ENCODE measurements around the gene CA10. TPM values are rescaled to one million over a fixed set of nuclear protein-coding genes. Genes with fewer than 3 reads are reported as not detected.
A peak's percentile ranks its signal among the peaks of the same experiment; 100 is the strongest.

CA10 gene
- total RNA-seq, 4 donors from 2014 or later = not detected

GRCh38 chr17:51707216-51707615, 451.3 kb downstream of the CA10 start:
- Histone ChIP-seq H3K4me3 (no peak overlapping the region), H3K36me3 (no peaks in the 10 kb centered on the region), H3K4me1 (peaks cover 0 to 25% (median 0%) of the 10 kb centered on the region in 3 donors), H3K9me3 (no peaks in the 10 kb centered on the region), H3K27ac (no peak overlapping the region), H3K27me3 (no peaks in the 10 kb centered on the region)
- WGBS, 2 donors (ENCODE audit: low coverage in 1 of 2) = 29% methylated on average over 2 of the region's 2 CpGs; no CpG with 5 or more reads in 1 of the 2 donors
- TF ChIP-seq EP300 (IDR thresholded peaks at IDR 0.05) (no peak), POLR2AphosphoS5 (IDR thresholded peaks at IDR 0.05) (no peak), POLR2A (IDR thresholded peaks at IDR 0.05) (no peak), CTCF (IDR thresholded peaks at IDR 0.05) (no peak)
- no peak for ATAC-seq

GRCh38 chr17:51706093-51706492, 452.4 kb downstream of the CA10 start:
- no peaks in the 10 kb centered on the region for H3K36me3 ChIP-seq
- H3K9me3 ChIP-seq = no peaks in the 10 kb centered on the region
- peaks cover 0 to 34% (median 0%) of the 10 kb centered on the region in 3 donors for H3K4me1 ChIP-seq
- WGBS, 2 donors (ENCODE audit: low coverage in 1 of 2) = 67 to 100% methylated on average over 1 of the region's 1 CpG
- TF ChIP-seq EP300 (IDR thresholded peaks at IDR 0.05) = no peak
- no peak for TF ChIP-seq POLR2A (IDR thresholded peaks at IDR 0.05)
- TF ChIP-seq POLR2AphosphoS5 (IDR thresholded peaks at IDR 0.05) = no peak
- TF ChIP-seq CTCF (IDR thresholded peaks at IDR 0.05) = no peak
- no peaks in the 10 kb centered on the region for H3K27me3 ChIP-seq
- no peak overlapping the region for H3K27ac ChIP-seq
- ATAC-seq = no peak
- no peak overlapping the region for H3K4me3 ChIP-seq

- peaks cover 0 to 36% (median 0%) of the 10 kb centered on the region in 3 donors for H3K4me1 ChIP-seq
- no peaks in the 10 kb centered on the region for H3K36me3 ChIP-seq
- no peak for TF ChIP-seq CTCF (IDR thresholded peaks at IDR 0.05)
- no peak for TF ChIP-seq EP300 (IDR thresholded peaks at IDR 0.05)
- no peak for TF ChIP-seq POLR2A (IDR thresholded peaks at IDR 0.05)
- TF ChIP-seq POLR2AphosphoS5 (IDR thresholded peaks at IDR 0.05) = peak; percentile 66
- H3K27me3 ChIP-seq = no peaks in the 10 kb centered on the region
- peak overlapping the region in 2 of 4 donors; percentile 37 to 46 for H3K27ac ChIP-seq
- H3K9me3 ChIP-seq = no peaks in the 10 kb centered on the region
- H3K4me3 ChIP-seq = no peak overlapping the region
- 27 to 34% methylated on average over 6 to 8 of the region's 8 CpGs for WGBS, 2 donors (ENCODE audit: low coverage in 1 of 2)
- peak; percentile 76 for ATAC-seq
Observed at GRCh38 chr17:51703361-51704341, 454.9 kb downstream of the CA10 start.

GRCh38 chr17:51702963-51703360, 455.6 kb downstream of the CA10 start:
- no peak for ATAC-seq
- 51 to 64% methylated on average over 3 of the region's 3 CpGs for WGBS, 2 donors (ENCODE audit: low coverage in 1 of 2)
- peak overlapping the region in 2 of 4 donors; percentile 33 to 46 for H3K27ac ChIP-seq

More at GRCh38 chr17:51702963-51703360, 455.6 kb downstream of the CA10 start:
- Histone ChIP-seq H3K27me3 (no peaks in the 10 kb centered on the region), H3K36me3 (no peaks in the 10 kb centered on the region), H3K4me3 (no peak overlapping the region), H3K4me1 (peaks cover 0 to 36% (median 0%) of the 10 kb centered on the region in 3 donors), H3K9me3 (no peaks in the 10 kb centered on the region)
- TF ChIP-seq POLR2AphosphoS5 (IDR thresholded peaks at IDR 0.05) = no peak
- no peak for TF ChIP-seq CTCF (IDR thresholded peaks at IDR 0.05)
- TF ChIP-seq EP300 (IDR thresholded peaks at IDR 0.05) = no peak
- no peak for TF ChIP-seq POLR2A (IDR thresholded peaks at IDR 0.05)

Measured in gastroesophageal sphincter (tissue), 4 donors.